ENCODE results near the gene FANCM. TPM values are rescaled to one million over a fixed set of nuclear protein-coding genes. Genes with fewer than 3 reads are reported as not detected.

FANCM gene
- 4.2 and 6.6 TPM in 2 replicates for total RNA-seq

GRCh38 chr14:45135659-45136395, at the start of gene FANCM:
Gene FANCM, plus strand, starts transcription at chr14:45135930. Its CDS starts 102 bp downstream, at chr14:45136032.

GRCh38 chr14:45134051-45134958, 1.4 kb upstream of the FANCM start, which contains the start of gene FKBP3:
Gene FKBP3, minus strand, starts transcription at chr14:45134481. Its CDS starts 25 bp downstream, at chr14:45134456.

Other genes starting within 250 kb of the FANCM start
- gene KLHL28, start 174.0 kb upstream of the FANCM start, total RNA-seq, result 1.9 and 3.7 TPM in 2 replicates
- 4.4 and 5.8 TPM in 2 replicates for gene TOGARAM1, start 173.7 kb upstream of the FANCM start, total RNA-seq
- gene PRPF39, start 51.8 kb upstream of the FANCM start, total RNA-seq, result 14.3 and 15.3 TPM in 2 replicates
- 41.3 and 56.7 TPM in 2 replicates for gene FKBP3, start 1.4 kb upstream of the FANCM start, total RNA-seq
- 23.5 and 29.4 TPM in 2 replicates for gene MIS18BP1, start 117.3 kb downstream of the FANCM start, total RNA-seq